ENCODE results near the gene NUP210.

NUP210 gene

DNA sequence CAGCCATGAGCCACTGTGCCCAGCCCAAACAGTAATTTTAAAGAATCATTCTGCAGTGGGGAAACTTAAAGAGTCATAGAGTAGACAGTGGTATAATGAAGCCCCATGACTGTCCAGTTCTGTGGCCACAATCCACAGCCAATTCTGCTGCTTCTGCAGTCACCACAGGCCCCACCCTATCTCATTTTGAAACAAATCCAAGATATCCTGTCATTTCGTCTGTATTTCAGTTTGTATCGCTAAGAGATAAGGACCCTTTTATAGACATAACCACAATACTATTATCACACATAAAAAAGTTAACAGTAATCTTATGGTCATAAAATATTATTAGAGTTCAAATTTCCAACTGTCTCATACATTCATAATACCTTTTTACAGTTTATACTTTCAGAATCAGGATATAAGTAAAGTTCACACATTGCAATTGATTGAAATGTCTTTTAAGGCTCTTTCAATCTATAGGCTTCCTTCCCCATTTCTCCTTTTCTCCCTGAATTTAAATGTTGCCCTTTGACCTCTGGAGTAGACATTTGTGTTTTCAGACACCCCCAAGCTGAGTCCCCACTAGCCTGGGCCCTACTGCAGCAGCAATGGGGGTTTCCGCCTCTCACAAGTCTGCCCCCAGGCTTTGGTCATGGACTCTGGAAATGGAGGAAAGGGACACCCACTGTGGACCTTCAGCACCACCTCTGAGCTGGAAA is 4.2 kb upstream of the NUP210 start:
- TF ChIP-seq, protein P1, sequence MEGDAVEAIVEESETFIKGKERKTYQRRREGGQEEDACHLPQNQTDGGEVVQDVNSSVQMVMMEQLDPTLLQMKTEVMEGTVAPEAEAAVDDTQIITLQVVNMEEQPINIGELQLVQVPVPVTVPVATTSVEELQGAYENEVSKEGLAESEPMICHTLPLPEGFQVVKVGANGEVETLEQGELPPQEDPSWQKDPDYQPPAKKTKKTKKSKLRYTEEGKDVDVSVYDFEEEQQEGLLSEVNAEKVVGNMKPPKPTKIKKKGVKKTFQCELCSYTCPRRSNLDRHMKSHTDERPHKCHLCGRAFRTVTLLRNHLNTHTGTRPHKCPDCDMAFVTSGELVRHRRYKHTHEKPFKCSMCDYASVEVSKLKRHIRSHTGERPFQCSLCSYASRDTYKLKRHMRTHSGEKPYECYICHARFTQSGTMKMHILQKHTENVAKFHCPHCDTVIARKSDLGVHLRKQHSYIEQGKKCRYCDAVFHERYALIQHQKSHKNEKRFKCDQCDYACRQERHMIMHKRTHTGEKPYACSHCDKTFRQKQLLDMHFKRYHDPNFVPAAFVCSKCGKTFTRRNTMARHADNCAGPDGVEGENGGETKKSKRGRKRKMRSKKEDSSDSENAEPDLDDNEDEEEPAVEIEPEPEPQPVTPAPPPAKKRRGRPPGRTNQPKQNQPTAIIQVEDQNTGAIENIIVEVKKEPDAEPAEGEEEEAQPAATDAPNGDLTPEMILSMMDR (IDR thresholded peaks at IDR 0.05; ENCODE audit: control extremely low read depth, extremely low read depth, low read depth, missing control alignments) = no peak
- ChIA-PET POLR2A (interaction anchor here (0.6 kb wide), 1 partner anchor 30 kb away, joined by 4 read pairs; no protein-coding TSS in a partner anchor), CTCF (interaction anchor here (2.3 kb wide), 1 partner anchor 8 kb away, joined by 8 read pairs; no protein-coding TSS in a partner anchor)
- no peak for DNase-seq (ENCODE audit: extremely low spot score)

DNA sequence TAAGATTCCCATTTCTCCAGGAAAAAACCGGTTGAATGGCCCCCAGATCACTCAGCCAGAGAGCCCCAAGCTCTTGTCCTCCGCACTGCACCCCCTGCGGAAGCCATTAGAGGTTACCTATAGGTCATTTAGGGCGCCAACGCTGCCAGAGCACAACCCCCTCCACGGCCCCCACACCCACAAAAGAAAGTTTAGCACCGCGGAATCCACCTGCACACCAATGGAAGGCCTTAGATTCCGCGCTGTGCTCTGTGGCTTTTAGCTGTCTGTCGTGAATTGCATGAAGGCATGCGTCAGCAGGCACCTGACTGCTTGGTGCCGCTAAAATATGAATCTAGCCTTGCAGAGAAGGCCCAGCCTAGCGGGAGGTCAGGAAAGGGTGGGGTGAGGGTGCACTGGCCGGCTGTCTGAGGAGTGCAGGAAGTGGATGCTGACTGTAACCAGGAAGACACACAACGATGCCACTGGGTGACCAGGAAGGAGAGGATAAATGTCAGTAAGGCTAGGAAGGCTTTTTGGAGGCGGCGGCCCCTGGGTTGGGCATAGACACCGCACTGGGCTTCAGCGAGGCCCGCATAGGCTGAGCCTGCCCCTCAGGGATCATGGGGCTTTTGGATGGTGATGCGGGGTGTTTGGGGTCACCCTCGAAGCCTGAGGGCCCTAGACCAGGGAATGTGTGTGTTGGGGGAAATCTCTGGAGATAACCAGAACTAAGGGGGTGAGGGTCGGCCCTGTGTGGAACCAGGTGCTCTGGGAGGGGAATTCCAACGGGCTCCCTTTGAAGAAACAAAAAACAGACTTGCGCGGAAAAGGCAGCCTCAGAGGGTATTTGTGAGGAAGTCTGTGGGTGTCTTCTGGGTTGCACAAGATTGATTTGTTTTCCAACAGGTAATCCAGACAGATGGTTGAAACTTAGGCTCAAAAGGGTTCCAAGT is 976 bp upstream of the NUP210 start:
- TF ChIP-seq, protein P1 (IDR thresholded peaks at IDR 0.05; ENCODE audit: control extremely low read depth, extremely low read depth, low read depth, missing control alignments) = no peak
- DNase-seq (ENCODE audit: extremely low spot score) = peak; percentile 72
- ChIA-PET POLR2A (no interaction called here), CTCF (interaction anchor here (1.1 to 6.1 kb wide), 3 partner anchors 31 to 329 kb away, joined by 3 to 35 read pairs (median 4); no protein-coding TSS in a partner anchor)

DNA sequence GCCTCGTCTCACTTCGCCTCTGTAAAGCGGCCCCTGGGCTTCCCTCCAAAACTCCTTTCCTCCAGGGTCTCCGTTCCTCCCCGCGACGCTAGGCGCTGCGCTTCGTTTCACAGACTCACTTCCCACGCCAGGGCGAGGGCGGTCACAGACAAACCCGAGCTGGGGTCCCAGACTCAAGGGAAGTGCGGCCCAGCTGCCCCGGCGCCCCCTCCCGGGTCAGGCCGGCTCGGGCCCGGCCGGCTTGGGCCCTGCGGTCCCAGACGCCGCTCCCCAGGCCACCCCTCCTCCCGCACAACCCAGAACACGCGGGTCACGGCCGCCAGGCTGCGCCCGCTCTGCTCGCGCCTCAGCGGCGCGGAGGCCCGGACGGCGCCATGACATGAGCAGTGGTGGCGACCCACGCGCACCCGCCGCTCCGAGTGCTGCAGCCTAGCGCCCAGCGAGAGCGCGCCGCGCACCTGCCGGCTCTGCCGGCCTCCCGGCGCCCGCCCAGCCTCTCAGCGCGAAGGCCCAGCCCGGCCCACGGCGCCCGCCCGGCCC is 547 bp downstream of the NUP210 start:
- peak; percentile 69 for DNase-seq (ENCODE audit: extremely low spot score)

DNA sequence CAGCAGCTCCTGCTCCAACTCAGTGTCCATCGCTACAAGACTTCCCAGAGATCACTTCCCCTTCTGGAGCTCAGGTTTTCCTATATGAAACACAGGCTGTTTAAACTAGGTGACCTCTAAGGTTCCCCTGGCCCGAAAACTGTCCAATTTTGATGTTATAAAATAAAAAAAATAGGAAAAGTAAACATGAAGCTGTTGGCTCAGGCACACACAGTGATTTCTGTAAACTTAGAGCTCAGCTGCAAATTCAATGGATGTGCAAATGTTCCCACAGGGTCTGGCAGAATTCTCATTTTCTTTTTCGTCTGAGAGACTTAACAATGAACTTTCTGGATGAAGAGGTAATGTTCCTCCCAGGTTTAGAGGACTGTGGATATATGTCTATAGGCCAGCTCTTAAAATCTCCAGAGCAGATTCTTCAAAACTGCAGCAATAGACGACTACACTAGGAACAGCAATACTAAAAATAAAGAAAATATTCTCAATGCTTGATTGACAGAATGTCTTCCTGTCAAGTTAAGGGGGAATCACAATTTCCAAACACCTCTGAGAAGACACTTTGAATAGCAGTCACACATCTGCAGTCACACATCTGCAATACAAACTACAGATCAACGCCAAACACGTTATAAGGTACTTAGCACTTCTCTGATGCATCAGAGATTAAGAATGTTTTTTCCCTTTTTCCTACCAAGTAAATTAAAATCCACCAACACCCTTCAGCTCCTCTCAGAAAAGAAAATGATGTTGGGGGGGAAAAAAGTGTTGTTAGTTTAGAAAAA is 2.8 kb downstream of the NUP210 start:
- POLR2A ChIA-PET = no interaction called here
- CTCF ChIA-PET = interaction anchor here (1.4 to 6.1 kb wide), 6 partner anchors 8 to 325 kb away, joined by 4 to 35 read pairs (median 7); no protein-coding TSS in a partner anchor
- no peak for DNase-seq (ENCODE audit: extremely low spot score)
- TF ChIP-seq, protein P1 (IDR thresholded peaks at IDR 0.05; ENCODE audit: control extremely low read depth, extremely low read depth, low read depth, missing control alignments) = no peak

More for the DNA sequence above, 547 bp downstream of the NUP210 start:
- CTCF ChIA-PET = interaction anchor here (0.7 to 6.1 kb wide), 7 partner anchors 14 to 229 kb away, joined by 3 to 35 read pairs (median 3); partner anchors contain the start of gene HDAC11
- POLR2A ChIA-PET = interaction anchor here (0.6 to 0.9 kb wide), 2 partner anchors 33 to 81 kb away, joined by 5 to 6 read pairs; no protein-coding TSS in a partner anchor
- TF ChIP-seq, protein P1 (IDR thresholded peaks at IDR 0.05; ENCODE audit: control extremely low read depth, extremely low read depth, low read depth, missing control alignments) = peak; percentile 13

DNA sequence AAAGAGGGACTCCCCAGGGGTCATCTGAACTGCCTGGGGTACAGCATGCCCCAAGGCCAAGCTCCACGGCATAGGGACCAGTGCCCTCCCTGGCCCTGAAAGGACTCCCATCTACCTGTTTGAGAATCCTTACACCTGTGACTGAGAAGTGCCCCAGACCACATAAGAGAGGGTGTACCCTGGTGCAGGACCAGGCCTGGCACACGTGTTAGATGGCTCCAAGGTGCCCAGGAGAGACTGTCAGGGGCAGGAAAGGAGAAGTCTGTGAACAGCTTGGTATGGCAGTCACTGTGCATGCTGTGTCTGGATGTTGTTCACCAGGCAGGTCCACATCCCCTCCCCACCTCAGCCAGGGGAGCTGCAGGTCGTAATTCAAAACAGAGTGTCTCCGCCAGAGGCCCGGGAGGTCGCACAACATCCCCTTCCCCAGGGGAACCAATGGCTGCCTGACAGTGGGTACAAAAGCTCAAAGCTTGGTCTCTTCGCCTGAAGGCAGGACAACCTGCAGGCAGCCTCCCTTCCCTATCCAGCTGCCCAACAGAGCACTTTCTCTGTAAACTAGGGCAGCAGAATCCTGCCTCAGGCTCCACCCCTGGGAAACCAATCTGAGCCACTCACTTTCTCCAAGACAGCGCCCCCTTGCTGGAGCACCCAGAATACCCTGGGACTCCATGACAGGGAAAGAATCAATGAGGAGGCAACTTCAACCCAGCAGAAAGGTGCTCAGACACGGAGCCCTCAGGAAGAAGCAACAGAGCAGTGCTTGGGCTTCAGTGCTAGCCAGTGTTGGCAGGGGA is 3.9 kb downstream of the NUP210 start:
- POLR2A ChIA-PET = no interaction called here
- CTCF ChIA-PET = interaction anchor here (0.9 to 6.1 kb wide), 7 partner anchors 9 to 324 kb away, joined by 3 to 35 read pairs (median 6); no protein-coding TSS in a partner anchor
- TF ChIP-seq, protein P1 (IDR thresholded peaks at IDR 0.05; ENCODE audit: control extremely low read depth, extremely low read depth, low read depth, missing control alignments) = peak; percentile 48
- no peak for DNase-seq (ENCODE audit: extremely low spot score)

Data from GM10248 (cell line).